Psoas muscle (tissue), 8 donors: ENCODE data around the gene ATAD2B. TPM values are rescaled to one million over a fixed set of nuclear protein-coding genes. Genes with fewer than 3 reads are reported as not detected.

Experiments used
- ATAC-seq, 4 donors: fragments of 200-7000 bp; cut with Tn5 transposase; one replicate each; pipeline ENCODE4 v1.9.1; 2020; ENCODE audit warnings: moderate library complexity in 3 of 4, mild to moderate bottlenecking in 2 of 4
- DNase-seq, 2 donors: peaks; one replicate each; pipeline ENCODE4 v3.0.0-alpha.2; 2020
- H3K27ac ChIP-seq: fragments of 200-600 bp; one replicate; pipeline ENCODE4 v1.8.0; 2022
- H3K27me3 ChIP-seq, 3 donors: fragments of 200-600 bp in 1 of 3; one replicate each; pipeline versions ENCODE4 v1.6.1 to v1.8.0; 2013 to 2022; ENCODE audit warnings: low read length in 2 of 3, mild to moderate bottlenecking in 2 of 3, moderate library complexity in 1 of 3; ENCODE audit not compliant: insufficient read depth in 3 of 3
- H3K36me3 ChIP-seq, 2 donors: fragments of 200-600 bp in 1 of 2; one replicate each; pipeline versions ENCODE4 v1.6.1 to v1.8.0; 2013 to 2022; ENCODE audit warnings: low read depth in 1 of 2, mild to moderate bottlenecking in 1 of 2, moderate library complexity in 1 of 2; ENCODE audit not compliant: insufficient read depth in 1 of 2
- H3K4me1 ChIP-seq: fragments of 200-600 bp; one replicate; pipeline ENCODE4 v1.8.0; 2022
- H3K4me3 ChIP-seq: fragments of 200-600 bp; one replicate; pipeline ENCODE4 v1.8.0; 2022; ENCODE audit warnings: mild to moderate bottlenecking
- H3K9me3 ChIP-seq: fragments of 200-600 bp; one replicate; pipeline ENCODE4 v1.8.0; 2022
- CTCF ChIP-seq: fragments of 200-600 bp; IDR thresholded peaks from one replicate; pipeline ENCODE4 v1.8.0; 2022; ENCODE audit warnings: antibody characterized with exemption
- WGBS, 3 donors: extraction: QIAGEN DNeasy Blood & Tissue Kit; methylation state at CpG; one replicate each; pipeline versions ENCODE4 v1.1.6 to v1.1.7; 2013; 5-methylcytosine and 5-hydroxymethylcytosine counted together
- intact Hi-C, 2 donors: fragments of 100-400 bp; cut with DNase I; formaldehyde crosslinking; loops; one replicate each; pipeline versions ENCODE4 v1.11.0 to v1.14.2; 2022
- polyA plus RNA-seq, 3 donors: library from polyadenylated mRNA; stranded (reverse); fragments of 200-250 nt; gene quantifications; one replicate each; pipeline ENCODE4 v1.2.3, GENCODE V29; 2013
- total RNA-seq, 4 donors: library from RNA; stranded (reverse); fragmentation: NEBNext Ultra II Directional in 2 of 4; extraction: Animal tissue kit (Norgen Biotek cat#: 25700) in 2 of 4; gene quantifications; one replicate each; pipeline versions ENCODE4 v1.2.1 to v1.2.4, GENCODE V29; 2021 to 2023
- donor health status: healthy with polysubstance abuse.
- donor health status: DM: no; HTN: no; CAD: no; lungs with moderate emphysema.
- donor health status: Bipolar disorder and iron deficiency.
- donor health status: healthy.
- donor health status: DM: yes; HTN: yes; CAD: no.
- donor health status: DM: no; HTN: no; CAD: no.
- donor health status: DM: no; HTN: no; CAD: no.
- donor health status: DM: yes; HTN: yes; CAD: no.

The ATAD2B gene
- total and polyA plus RNA-seq, 7 donors = 2.6 to 12.5 (median 7.7) TPM

GRCh38 chr2:23915327-23915726, 11.6 kb downstream of the ATAD2B start:
- Histone ChIP-seq H3K4me1 (peaks cover 25% of the 10 kb centered on the region), H3K9me3 (no peaks in the 10 kb centered on the region), H3K27ac (no peak overlapping the region), H3K36me3 (no peaks in the 10 kb centered on the region), H3K27me3 (no peaks in the 10 kb centered on the region), H3K4me3 (no peak overlapping the region)
- no peak for DNase-seq
- 82 to 92% (median 87%) methylated on average over 5 to 7 of the region's 7 CpGs for WGBS, 3 donors
- TF ChIP-seq CTCF = no peak
- intact Hi-C loops = no loop called here
- ATAC-seq = no peak

- WGBS, 3 donors = 77 to 82% (median 82%) methylated on average over 3 of the region's 3 CpGs
These were observed 14.9 kb downstream of the ATAD2B start for GRCh38 chr2:23912054-23912453.

GRCh38 chr2:23905155-23905554, 21.8 kb downstream of the ATAD2B start:
- Histone ChIP-seq H3K4me3 (no peak overlapping the region), H3K9me3 (no peaks in the 10 kb centered on the region), H3K4me1 (peaks cover 25% of the 10 kb centered on the region), H3K27ac (no peak overlapping the region), H3K27me3 (no peaks in the 10 kb centered on the region), H3K36me3 (no peaks in the 10 kb centered on the region)
- WGBS, 3 donors = 55 to 77% (median 57%) methylated on average over 2 of the region's 2 CpGs
- intact Hi-C loops = no loop called here
- ATAC-seq (peak in 1 of 4 donors; percentile 14), DNase-seq (no peak)
- TF ChIP-seq CTCF = no peak

More at GRCh38 chr2:23912054-23912453, 14.9 kb downstream of the ATAD2B start:
- intact Hi-C loops = no loop called here
- no peaks in the 10 kb centered on the region for H3K36me3 ChIP-seq
- H3K4me1 ChIP-seq = peaks cover 17% of the 10 kb centered on the region
- ATAC-seq (peak in 2 of 4 donors; percentile 30 to 71), DNase-seq (no peak)
- no peaks in the 10 kb centered on the region for H3K9me3 ChIP-seq
- no peak for TF ChIP-seq CTCF
- no peak overlapping the region for H3K27ac ChIP-seq
- H3K4me3 ChIP-seq = no peak overlapping the region
- no peaks in the 10 kb centered on the region for H3K27me3 ChIP-seq

GRCh38 chr2:23904692-23905091, 22.2 kb downstream of the ATAD2B start:
- no peaks in the 10 kb centered on the region for H3K36me3 ChIP-seq
- WGBS, 3 donors = 84 to 93% (median 89%) methylated on average over 2 of the region's 2 CpGs
- ATAC-seq (no peak), DNase-seq (no peak)
- TF ChIP-seq CTCF = no peak
- H3K27me3 ChIP-seq = no peaks in the 10 kb centered on the region
- H3K9me3 ChIP-seq = no peaks in the 10 kb centered on the region
- H3K4me3 ChIP-seq = no peak overlapping the region
- H3K27ac ChIP-seq = no peak overlapping the region
- peaks cover 25% of the 10 kb centered on the region for H3K4me1 ChIP-seq
- intact Hi-C loops = no loop called here

- H3K36me3 ChIP-seq = no peaks in the 10 kb centered on the region
- H3K4me3 ChIP-seq = no peak overlapping the region
- WGBS, 3 donors = 85 to 89% (median 87%) methylated on average over 1 of the region's 1 CpG
- intact Hi-C loops = no loop called here
- H3K27me3 ChIP-seq = no peaks in the 10 kb centered on the region
- ATAC-seq (no peak), DNase-seq (no peak)
- no peak for TF ChIP-seq CTCF
- peaks cover 25% of the 10 kb centered on the region for H3K4me1 ChIP-seq
- no peaks in the 10 kb centered on the region for H3K9me3 ChIP-seq
- no peak overlapping the region for H3K27ac ChIP-seq
These were observed 22.7 kb downstream of the ATAD2B start for GRCh38 chr2:23904215-23904614.
